ENCODE measurements around the gene HTT.

Gene HTT

DNA sequence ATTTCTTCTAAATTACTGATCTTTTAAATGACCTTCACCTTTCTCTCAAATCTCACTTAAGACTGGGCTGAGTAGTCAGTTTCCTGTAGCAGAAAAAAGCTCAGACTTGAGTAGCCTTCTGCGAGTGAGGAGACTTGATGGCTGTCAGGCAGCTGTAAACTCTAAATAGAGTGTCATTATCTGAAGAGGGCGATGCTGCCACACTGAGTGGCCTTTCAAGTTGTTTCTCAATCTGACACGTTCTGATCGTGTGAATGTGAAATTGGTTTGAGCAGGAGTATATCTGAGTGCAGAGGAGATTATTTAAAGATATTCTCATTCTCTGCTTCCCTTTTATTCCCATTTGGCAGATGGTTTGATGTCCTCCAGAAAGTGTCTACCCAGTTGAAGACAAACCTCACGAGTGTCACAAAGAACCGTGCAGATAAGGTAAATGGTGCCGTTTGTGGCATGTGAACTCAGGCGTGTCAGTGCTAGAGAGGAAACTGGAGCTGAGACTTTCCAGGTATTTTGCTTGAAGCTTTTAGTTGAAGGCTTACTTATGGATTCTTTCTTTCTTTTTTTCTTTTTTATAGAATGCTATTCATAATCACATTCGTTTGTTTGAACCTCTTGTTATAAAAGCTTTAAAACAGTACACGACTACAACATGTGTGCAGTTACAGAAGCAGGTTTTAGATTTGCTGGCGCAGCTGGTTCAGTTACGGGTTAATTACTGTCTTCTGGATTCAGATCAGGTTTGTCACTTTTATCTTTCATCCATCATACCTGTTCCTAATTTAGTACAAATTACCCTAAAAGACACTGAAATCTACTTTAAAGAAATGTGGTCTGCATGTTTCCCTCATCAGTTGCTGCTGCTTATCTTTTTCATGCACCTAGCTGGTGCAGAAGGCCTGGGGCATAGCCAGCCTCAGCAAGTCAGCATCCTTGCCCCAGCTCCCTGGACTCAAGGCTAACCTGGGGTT is 100.2 kb downstream of the HTT start:
- no peak for DNase-seq (ENCODE audit: low read depth)

DNA sequence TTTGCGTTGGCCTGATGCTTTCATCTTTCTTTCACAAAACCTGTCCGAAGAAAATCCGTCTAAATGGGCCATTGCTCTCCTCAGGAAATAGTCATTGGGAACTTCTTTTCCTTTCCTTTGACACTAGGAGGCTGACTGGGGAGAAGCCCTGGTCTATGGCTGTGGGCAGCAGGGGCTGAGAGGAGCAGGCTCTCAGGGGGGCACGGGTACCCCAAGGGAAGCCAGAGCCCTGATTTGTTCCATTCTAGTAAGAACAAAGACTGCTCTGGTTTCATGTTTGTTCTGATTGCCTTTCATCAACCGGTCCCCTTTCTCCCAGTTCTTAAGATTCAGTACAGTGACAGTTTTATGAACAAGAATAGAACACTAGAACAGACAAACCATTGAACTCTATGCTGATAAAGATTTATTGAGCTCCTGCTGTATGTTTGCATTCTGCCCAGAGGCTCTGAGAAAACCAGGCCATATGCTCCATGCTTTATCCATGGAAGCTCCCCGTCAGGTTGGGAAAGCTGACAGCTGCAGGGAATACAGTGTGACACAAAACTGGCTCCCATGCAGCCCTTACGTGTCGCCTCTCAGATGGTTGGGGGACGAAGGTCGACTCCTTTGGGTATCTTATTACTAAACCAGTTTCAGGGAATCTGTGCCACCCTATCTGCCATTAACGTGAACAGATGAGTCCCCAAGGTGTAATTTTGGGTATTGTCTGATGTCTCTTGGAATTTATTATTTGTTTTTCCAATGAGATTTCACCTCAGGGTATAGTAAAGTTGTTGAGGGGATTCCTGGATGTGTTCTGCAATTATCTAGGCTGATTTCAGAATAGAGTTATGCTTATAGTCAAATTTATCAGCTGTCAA is 102.1 kb downstream of the HTT start:
- DNase-seq (ENCODE audit: low read depth): no peak

DNA sequence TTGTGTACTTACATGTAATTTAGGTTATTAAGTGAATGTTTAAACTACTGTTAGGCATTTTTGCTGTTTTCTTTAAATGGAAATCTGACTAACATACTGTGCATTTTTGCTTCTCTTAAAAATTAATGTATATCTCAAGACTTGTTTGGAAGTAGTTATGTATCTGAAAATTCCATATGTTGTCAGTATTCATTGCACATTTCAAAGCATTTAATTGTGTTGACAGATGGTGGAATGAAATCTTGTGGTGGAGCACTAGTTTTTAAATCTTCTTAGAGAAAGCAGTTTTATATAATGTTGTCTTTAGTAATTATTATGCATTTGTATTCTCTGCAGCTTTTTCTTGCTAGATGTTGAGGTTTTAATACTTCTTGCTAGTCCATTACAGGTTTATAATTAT is 102.9 kb downstream of the HTT start:
- DNase-seq (ENCODE audit: low read depth): no peak

- no peak for DNase-seq (ENCODE audit: low read depth)
Measured at GRCh38 chr4:3177905-3178304, 103.4 kb downstream of the HTT start.

- DNase-seq (ENCODE audit: low read depth): no peak
Measured at GRCh38 chr4:3178351-3178750, 103.9 kb downstream of the HTT start.

- no peak for DNase-seq (ENCODE audit: low read depth)
Measured at GRCh38 chr4:3179126-3179706, 104.7 kb downstream of the HTT start.

GRCh38 chr4:3183008-3183407 is 108.5 kb downstream of the HTT start:
- DNase-seq (ENCODE audit: low read depth): no peak

GRCh38 chr4:3184725-3185124 is 110.2 kb downstream of the HTT start:
- no peak for DNase-seq (ENCODE audit: low read depth)

DNA sequence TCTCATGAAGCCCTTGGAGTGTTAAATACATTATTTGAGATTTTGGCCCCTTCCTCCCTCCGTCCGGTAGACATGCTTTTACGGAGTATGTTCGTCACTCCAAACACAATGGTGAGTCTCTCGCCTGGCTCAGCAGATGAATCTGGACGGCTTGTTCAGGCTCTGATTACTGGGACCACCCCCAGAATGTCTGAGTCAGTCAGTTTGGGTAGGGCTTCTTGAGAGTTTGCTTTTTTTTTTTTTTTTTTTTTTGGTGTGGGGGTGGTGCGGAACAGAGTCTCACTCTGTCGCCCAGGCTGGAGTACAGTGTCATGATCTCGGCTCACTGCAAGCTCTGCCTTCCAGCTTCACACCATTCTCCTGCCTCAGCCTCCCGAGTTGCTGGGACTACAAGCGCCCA is 112.1 kb downstream of the HTT start:
- DNase-seq (ENCODE audit: low read depth): no peak

- DNase-seq (ENCODE audit: low read depth): no peak
Measured at GRCh38 chr4:3188118-3188517, 113.6 kb downstream of the HTT start.

DNA sequence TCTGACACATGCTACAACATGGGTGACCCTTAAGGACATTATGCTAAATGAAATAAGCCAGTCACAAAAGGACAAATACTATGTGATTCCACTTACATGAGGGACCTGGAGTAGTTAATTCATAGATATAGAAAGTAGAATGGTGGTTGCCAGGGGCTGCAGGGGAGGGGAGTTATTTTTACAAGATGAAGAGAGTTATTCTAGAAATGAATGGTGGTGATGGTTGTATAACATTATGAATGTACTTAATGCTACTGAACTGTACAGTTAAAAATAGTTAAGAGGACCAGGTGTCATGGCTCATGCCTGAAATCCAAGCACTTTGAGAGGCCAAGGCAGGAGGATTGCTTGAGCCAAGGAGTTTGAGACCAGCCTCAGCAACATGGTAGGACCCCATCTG is 115.0 kb downstream of the HTT start:
- no peak for DNase-seq (ENCODE audit: low read depth)

GRCh38 chr4:3190549-3190948 is 116.1 kb downstream of the HTT start:
- DNase-seq (ENCODE audit: low read depth): no peak

GRCh38 chr4:3192188-3192587 is 117.7 kb downstream of the HTT start:
- no peak for DNase-seq (ENCODE audit: low read depth)

DNA sequence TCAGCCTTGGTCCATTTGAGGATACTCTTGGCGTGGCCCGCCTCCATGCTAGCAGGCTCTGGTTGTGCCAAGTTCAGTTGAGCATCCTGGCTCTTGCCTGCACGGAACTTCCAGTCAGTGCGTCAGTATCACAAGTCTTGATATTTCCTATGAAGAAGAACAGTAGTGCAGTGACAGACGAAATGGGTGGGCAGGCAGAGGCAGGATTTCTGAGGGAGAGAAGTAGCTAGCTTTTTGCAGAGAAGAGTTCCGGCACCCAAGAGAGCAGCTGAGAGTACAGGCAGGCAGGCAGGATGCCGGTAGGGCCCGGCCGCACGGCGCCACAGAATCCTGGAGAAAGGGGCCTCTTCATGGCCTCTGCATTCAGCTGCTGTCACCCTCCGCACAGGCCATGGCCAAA is 118.3 kb downstream of the HTT start:
- DNase-seq (ENCODE audit: low read depth): no peak

- DNase-seq (ENCODE audit: low read depth): no peak
Measured at GRCh38 chr4:3193531-3194203, 119.2 kb downstream of the HTT start.

DNA sequence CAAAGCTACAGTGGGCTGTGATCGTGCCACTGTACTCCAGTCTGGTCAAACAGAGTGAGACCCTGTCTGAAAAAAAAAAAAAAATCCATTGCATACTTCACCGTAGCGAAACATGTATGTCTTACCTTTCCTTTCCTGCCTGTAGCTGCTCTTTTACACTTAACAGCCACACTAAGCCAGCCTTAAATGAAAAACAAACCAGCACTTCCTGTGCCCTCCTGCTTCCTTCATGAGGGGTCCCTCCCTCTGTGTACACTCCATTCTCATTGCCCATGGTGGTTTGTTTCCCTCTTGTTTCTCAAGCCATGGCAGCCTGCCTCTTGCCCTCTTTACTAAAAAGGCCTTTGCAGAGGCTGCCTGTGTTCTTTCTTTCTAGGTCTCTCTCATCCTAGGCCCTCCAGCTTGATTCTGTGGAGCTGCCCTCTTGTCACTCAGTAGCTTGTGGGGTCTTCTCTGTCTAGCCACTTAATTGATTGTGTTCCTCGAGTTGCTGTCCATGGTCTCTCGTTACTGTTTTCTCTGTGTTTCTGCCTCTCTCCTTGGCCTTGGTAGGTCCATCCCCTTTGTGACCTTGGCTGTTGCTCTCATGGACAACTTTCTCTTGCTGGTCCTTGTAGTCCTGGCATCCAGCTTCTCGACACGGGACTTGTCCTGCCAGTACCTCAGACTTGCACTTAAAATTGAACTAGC is 122.3 kb downstream of the HTT start:
- DNase-seq (ENCODE audit: low read depth): no peak

DNA sequence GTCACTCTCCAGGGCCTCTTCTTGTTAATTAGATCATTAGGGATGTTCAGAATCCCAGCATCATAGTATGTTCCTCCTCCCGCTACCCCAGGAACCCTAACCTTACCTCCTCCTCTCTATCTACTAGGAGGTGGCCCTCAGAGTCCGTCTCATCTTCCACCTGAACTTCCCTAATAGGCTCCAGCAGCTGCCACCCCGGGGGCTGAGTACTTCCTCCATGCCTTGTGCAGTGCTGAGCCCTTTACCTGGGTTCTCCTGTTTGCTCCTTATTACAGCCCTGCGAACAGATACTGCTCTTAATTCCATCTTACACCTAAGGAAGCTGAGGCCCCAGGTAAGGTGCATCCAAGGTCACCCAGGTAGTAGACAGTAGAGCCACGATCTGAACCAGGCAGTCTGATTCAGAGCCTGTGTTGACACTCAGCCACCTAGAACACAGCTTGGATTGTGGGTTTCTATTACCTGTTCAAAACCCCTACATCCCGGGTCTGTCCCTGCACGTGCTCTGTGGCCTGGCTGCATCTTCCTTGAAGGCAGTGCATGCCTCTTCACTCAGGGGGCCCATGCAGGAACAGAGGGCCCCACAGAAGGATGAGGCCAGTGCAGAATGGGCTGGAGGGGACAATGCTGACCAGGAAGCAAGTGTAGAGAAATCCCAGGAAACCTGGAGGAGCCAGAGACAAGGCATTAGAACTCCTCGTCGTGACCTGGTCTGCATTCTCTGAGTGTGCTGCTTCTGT is 123.1 kb downstream of the HTT start:
- no peak for DNase-seq (ENCODE audit: low read depth)

DNA sequence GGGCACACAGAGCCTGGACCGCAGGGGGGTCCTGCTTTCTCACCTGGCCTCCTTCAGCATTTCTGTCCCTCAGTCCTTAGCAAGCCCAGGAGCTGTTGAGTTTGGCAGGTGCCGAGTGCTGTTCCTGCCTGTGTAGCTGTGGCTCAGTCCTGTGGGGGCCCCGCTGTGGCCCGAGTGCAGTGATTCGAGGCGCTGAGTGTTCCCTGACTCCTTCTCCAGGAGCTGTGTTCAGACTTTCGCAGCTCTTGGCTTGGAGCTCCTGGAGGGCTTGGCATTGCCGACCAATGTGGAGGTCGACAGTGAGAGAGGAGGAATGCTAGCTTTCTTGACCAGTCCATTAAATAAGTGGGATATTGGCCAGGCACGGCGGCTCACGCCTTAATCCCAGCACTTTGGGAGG is 124.4 kb downstream of the HTT start:
- no peak for DNase-seq (ENCODE audit: low read depth)

DNA sequence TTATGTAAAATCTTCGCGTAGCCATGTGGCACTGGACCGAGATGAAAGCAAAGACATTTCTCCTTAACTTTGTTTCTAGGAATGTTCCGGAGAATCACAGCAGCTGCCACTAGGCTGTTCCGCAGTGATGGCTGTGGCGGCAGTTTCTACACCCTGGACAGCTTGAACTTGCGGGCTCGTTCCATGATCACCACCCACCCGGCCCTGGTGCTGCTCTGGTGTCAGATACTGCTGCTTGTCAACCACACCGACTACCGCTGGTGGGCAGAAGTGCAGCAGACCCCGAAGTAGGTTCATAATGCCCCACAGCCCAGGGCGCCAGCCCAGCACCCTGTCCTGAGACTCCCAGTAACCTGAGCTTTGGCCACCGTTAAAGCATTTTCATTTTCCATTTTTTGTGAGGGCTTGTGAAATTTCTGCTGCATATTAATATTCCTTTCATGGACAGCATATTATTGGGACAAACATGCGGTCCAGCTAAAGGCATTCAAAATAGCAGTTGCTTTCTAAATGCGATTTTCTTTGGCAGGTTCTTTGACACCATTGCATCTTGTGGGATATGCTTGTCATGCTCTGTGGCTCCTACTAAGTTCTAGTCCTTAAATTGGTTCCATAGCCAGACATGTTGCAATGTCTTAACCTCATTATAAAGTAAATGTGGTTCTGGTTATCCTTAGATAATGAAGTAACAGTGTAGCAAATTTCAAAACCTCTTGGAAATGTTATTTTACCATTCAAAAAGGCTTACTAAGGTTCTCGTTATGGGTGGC is 125.4 kb downstream of the HTT start:
- peak; percentile 40 for DNase-seq (ENCODE audit: low read depth)
